ENCODE measurements around the gene ZNF605. TPM values are rescaled to one million over a fixed set of nuclear protein-coding genes. Genes with fewer than 3 reads are reported as not detected.

Gene ZNF605
- total and polyA plus RNA-seq, 12 donors, result 2.7 to 16.3 (median 8.1) TPM

- Histone ChIP-seq H3K9me3 (replicated peaks in 1 of 3) (no peaks in the 10 kb centered on the region), H3K27me3 (no peaks in the 10 kb centered on the region), H3K27ac (no peak overlapping the region), H3K4me3 (no peak overlapping the region), H3K36me3 (replicated peaks in 1 of 2) (peaks cover 0 to 73% of the 10 kb centered on the region in 2 donors), H3K4me1 (replicated peaks in 1 of 2) (no peaks in the 10 kb centered on the region)
- intact Hi-C loops (cut with DNase I), result no loop called here
- TF ChIP-seq CTCF (IDR thresholded peaks at IDR 0.05) (no peak), POLR2A (IDR thresholded peaks at IDR 0.05) (no peak)
- 90 to 97% (median 94%) methylated on average over 9 to 10 of the region's 10 CpGs for WGBS, 4 donors
- DNase-seq, result no peak
These were observed 82.4 kb downstream of the ZNF605 start for GRCh38 chr12:132873724-132874123.

- WGBS, 4 donors, result 86 to 91% (median 87%) methylated on average over 9 to 12 of the region's 12 CpGs
These were observed 83.1 kb downstream of the ZNF605 start for GRCh38 chr12:132872975-132873421.

GRCh38 chr12:132872073-132872855 is 83.8 kb downstream of the ZNF605 start:
- no peak for DNase-seq
- TF ChIP-seq CTCF (IDR thresholded peaks at IDR 0.05) (no peak), POLR2A (IDR thresholded peaks at IDR 0.05) (no peak)
- WGBS, 4 donors, result 90 to 97% (median 95%) methylated on average over 19 to 21 of the region's 21 CpGs
- Histone ChIP-seq H3K27me3 (no peaks in the 10 kb centered on the region), H3K4me1 (replicated peaks in 1 of 2) (no peaks in the 10 kb centered on the region), H3K4me3 (no peak overlapping the region), H3K27ac (no peak overlapping the region), H3K36me3 (replicated peaks in 1 of 2) (peaks cover 0 to 81% of the 10 kb centered on the region in 2 donors), H3K9me3 (replicated peaks in 1 of 3) (no peaks in the 10 kb centered on the region)
- intact Hi-C loops (cut with DNase I), result no loop called here

More at GRCh38 chr12:132872975-132873421, 83.1 kb downstream of the ZNF605 start:
- Histone ChIP-seq H3K9me3 (replicated peaks in 1 of 3) (no peaks in the 10 kb centered on the region), H3K36me3 (replicated peaks in 1 of 2) (peaks cover 0 to 76% of the 10 kb centered on the region in 2 donors), H3K27ac (no peak overlapping the region), H3K4me3 (no peak overlapping the region), H3K27me3 (no peaks in the 10 kb centered on the region), H3K4me1 (replicated peaks in 1 of 2) (no peaks in the 10 kb centered on the region)
- no peak for DNase-seq
- no peak for TF ChIP-seq CTCF (IDR thresholded peaks at IDR 0.05)
- intact Hi-C loops (cut with DNase I), result no loop called here

- Histone ChIP-seq H3K4me3 (no peak overlapping the region), H3K27me3 (no peaks in the 10 kb centered on the region), H3K36me3 (replicated peaks in 1 of 2) (peaks cover 0 to 74% of the 10 kb centered on the region in 2 donors), H3K27ac (no peak overlapping the region), H3K9me3 (replicated peaks in 1 of 3) (no peaks in the 10 kb centered on the region), H3K4me1 (replicated peaks in 1 of 2) (no peaks in the 10 kb centered on the region)
- TF ChIP-seq CTCF (IDR thresholded peaks at IDR 0.05) (no peak), POLR2A (IDR thresholded peaks at IDR 0.05) (no peak)
- DNase-seq, result no peak
- WGBS, 4 donors, result 93 to 97% (median 96%) methylated on average over 12 to 14 of the region's 14 CpGs
- intact Hi-C loops (cut with DNase I), result no loop called here
These were observed 86.6 kb downstream of the ZNF605 start for GRCh38 chr12:132869551-132869950.

Small RNAs within 50 kb of the gene (small RNA-seq; reads per million reads assigned to genes)
- 0 reads per million in 2 donors for gene RNU4ATAC12P

Other genes starting within 250 kb of the ZNF605 start
- 10 to 100 TPM; 23.8 to 53.6 (median 36.1) TPM for gene PGAM5, start 245.5 kb downstream of the ZNF605 start, total RNA-seq
- 10 to 100 TPM; 12.7 to 29.9 (median 16.7) TPM for gene PGAM5, start 245.5 kb downstream of the ZNF605 start, polyA plus RNA-seq
- gene ANKLE2, start 194.5 kb downstream of the ZNF605 start, total RNA-seq, result 10 to 100 TPM; 43.6 to 76.1 (median 60.9) TPM
- 10 to 100 TPM; 53.3 to 70.5 (median 56.6) TPM for gene ANKLE2, start 194.5 kb downstream of the ZNF605 start, polyA plus RNA-seq
- gene GOLGA3, start 127.4 kb downstream of the ZNF605 start, total RNA-seq, result 10 to 100 TPM; 34.0 to 83.5 (median 55.7) TPM
- gene GOLGA3, start 127.4 kb downstream of the ZNF605 start, polyA plus RNA-seq, result 10 to 100 TPM; 11.7 to 30.1 (median 20.3) TPM
- gene CHFR, start 68.7 kb downstream of the ZNF605 start, total RNA-seq, result 10 to 100 TPM; 14.9 to 37.6 (median 26.5) TPM
- 10 to 100 TPM; 17.8 to 54.4 (median 41.8) TPM for gene CHFR, start 68.7 kb downstream of the ZNF605 start, polyA plus RNA-seq
- 10 to 100 TPM in 4 of 9 donors, 1 to 10 TPM in 5; 1.1 to 13.4 (median 9.2) TPM for gene ZNF26, start 30.1 kb upstream of the ZNF605 start, total RNA-seq
- gene ZNF26, start 30.1 kb upstream of the ZNF605 start, polyA plus RNA-seq, result 1 to 10 TPM; 2.9 to 5.0 (median 4.2) TPM
- gene ZNF84, start 81.2 kb upstream of the ZNF605 start, total RNA-seq, result 10 to 100 TPM in 8 of 9 donors, 1 to 10 TPM in 1; 8.0 to 42.3 (median 20.2) TPM
- 10 to 100 TPM; 14.8 to 22.2 (median 17.0) TPM for gene ZNF84, start 81.2 kb upstream of the ZNF605 start, polyA plus RNA-seq
- 10 to 100 TPM in 7 of 9 donors, 1 to 10 TPM in 2; 6.5 to 24.3 (median 18.0) TPM for gene ZNF140, start 124.6 kb upstream of the ZNF605 start, total RNA-seq
- 10 to 100 TPM; 24.8 to 37.3 (median 26.2) TPM for gene ZNF140, start 124.6 kb upstream of the ZNF605 start, polyA plus RNA-seq
- gene ZNF891, start 174.0 kb upstream of the ZNF605 start, total RNA-seq, result 1 to 10 TPM in 8 of 9 donors, under 1 TPM in 1; 0.69 to 3.0 (median 1.9) TPM
- gene ZNF891, start 174.0 kb upstream of the ZNF605 start, polyA plus RNA-seq, result 1 to 10 TPM in 2 of 3 donors, under 1 TPM in 1; 0.51 to 1.8 (median 1.2) TPM
- 10 to 100 TPM in 4 of 9 donors, 1 to 10 TPM in 5; 3.5 to 25.2 (median 8.8) TPM for gene ZNF10, start 174.3 kb upstream of the ZNF605 start, total RNA-seq
- gene ZNF10, start 174.3 kb upstream of the ZNF605 start, polyA plus RNA-seq, result 10 to 100 TPM; 10.7 to 18.6 (median 13.0) TPM
- gene ZNF268, start 225.2 kb upstream of the ZNF605 start, total RNA-seq, result 10 to 100 TPM in 8 of 9 donors, 1 to 10 TPM in 1; 9.7 to 49.2 (median 23.4) TPM
- gene ZNF268, start 225.2 kb upstream of the ZNF605 start, polyA plus RNA-seq, result 10 to 100 TPM in 1 of 3 donors, 1 to 10 TPM in 2; 3.9 to 25.8 (median 4.2) TPM